Left ventricle myocardium superior (tissue), 1 donor: Measurements from ENCODE around the gene PLIN5. TPM values are rescaled to one million over a fixed set of nuclear protein-coding genes. Genes with fewer than 3 reads are reported as not detected.

Source experiments
- total RNA-seq: library from RNA; stranded (reverse); fragmentation: NEBNext Ultra II Directional; extraction: Animal tissue kit (Norgen Biotek cat#: 25700); gene quantifications from one replicate; pipeline ENCODE4 v1.2.1, GENCODE V29; 2021
- donor health status: DM: no; HTN: yes; CAD: no; lungs with severe emphysema.

Gene PLIN5
- total RNA-seq, 1 donor from 2014 or later = 44.2 TPM

Other genes starting within 250 kb of the PLIN5 start
- gene TMIGD2, start 232.8 kb downstream of the PLIN5 start, total RNA-seq = not detected
- gene FSD1, start 230.6 kb downstream of the PLIN5 start, total RNA-seq = not detected
- gene STAP2, start 196.4 kb downstream of the PLIN5 start, total RNA-seq = 4.2 TPM
- 19.2 TPM for gene MPND, start 191.7 kb downstream of the PLIN5 start, total RNA-seq
- gene SH3GL1, start 134.7 kb downstream of the PLIN5 start, total RNA-seq = 19.1 TPM
- 7.2 TPM for gene CHAF1A, start 132.6 kb downstream of the PLIN5 start, total RNA-seq
- 127 TPM for gene UBXN6, start 77.4 kb downstream of the PLIN5 start, total RNA-seq
- gene HDGFL2, start 62.9 kb downstream of the PLIN5 start, total RNA-seq = 30.3 TPM
- gene PLIN4, start 16.7 kb downstream of the PLIN5 start, total RNA-seq = 235 TPM
- 0.30 TPM for gene LRG1, start 4.8 kb upstream of the PLIN5 start, total RNA-seq
- gene SEMA6B, start 24.5 kb upstream of the PLIN5 start, total RNA-seq = 15.7 TPM
- gene TNFAIP8L1, start 104.3 kb upstream of the PLIN5 start, total RNA-seq = 4.8 TPM
- 27.0 TPM for gene MYDGF, start 135.1 kb upstream of the PLIN5 start, total RNA-seq
- 53.9 TPM for gene DPP9, start 188.6 kb upstream of the PLIN5 start, total RNA-seq